K562 (cell line): ENCODE measurements around the gene LAMB1. TPM values are rescaled to one million over a fixed set of nuclear protein-coding genes. Genes with fewer than 3 reads are reported as not detected.
A peak's percentile ranks its signal among the peaks of the same experiment; 100 is the strongest.

Source experiments
- ATF7 ChIP-seq: fragments of 450-650 bp; IDR thresholded peaks from 2 replicates; pipeline ENCODE4 v1.7.1; 2014; ENCODE audit warnings: mild to moderate bottlenecking, moderate library complexity
- CTCFL ChIP-seq: IDR thresholded peaks from 2 replicates; pipeline ENCODE4 v1.6.1; 2011; ENCODE audit warnings: borderline replicate concordance, low read depth, mild to moderate bottlenecking, moderate library complexity, low read length; ENCODE audit not compliant: insufficient read depth, poor library complexity, severe bottlenecking
- DIDO1 ChIP-seq: fragments of 450-650 bp; IDR thresholded peaks from 2 replicates; pipeline ENCODE4 v1.6.1; 2016; ENCODE audit warnings: low read depth, missing biosample characterization, missing genetic modification characterization
- GABPB2 ChIP-seq: fragments of 250-450 bp; sonication (Bioruptor Pico); conservative IDR thresholded peaks from 2 replicates; pipeline ENCODE4 v1.5.1; 2021; ENCODE audit warnings: mild to moderate bottlenecking
- HNRNPH1 ChIP-seq: fragments of 200-400 bp; formaldehyde crosslinking; optimal IDR thresholded peaks from 2 replicates; pipeline ENCODE3; 2017; ENCODE audit warnings: low read depth, mild to moderate bottlenecking, low read length, moderate library complexity
- KAT2B ChIP-seq: IDR thresholded peaks from one replicate; pipeline ENCODE4 v1.6.1; 2012; ENCODE audit warnings: low read depth, mild to moderate bottlenecking, control low read depth, inconsistent platforms, low read length, moderate library complexity
- MTA2 ChIP-seq: fragments of 450-650 bp; IDR thresholded peaks from 2 replicates; pipeline ENCODE4 v1.6.1; 2016; ENCODE audit warnings: low read depth
- PHF8 ChIP-seq: fragments of 200-600 bp; sonication (generic); IDR thresholded peaks from 2 replicates; pipeline ENCODE4 v1.6.1; 2012; ENCODE audit warnings: mixed run types, mild to moderate bottlenecking, inconsistent platforms, low read length, moderate library complexity, borderline replicate concordance
- POLR2H ChIP-seq: IDR thresholded peaks from 2 replicates; pipeline ENCODE4 v1.6.1; 2016; ENCODE audit warnings: missing genetic modification characterization, low read depth, mild to moderate bottlenecking, control low read depth, missing compliant biosample characterization, moderate library complexity
- ZNF12 ChIP-seq: sonication (generic); formaldehyde crosslinking; IDR thresholded peaks from 2 replicates; pipeline ENCODE4 v1.4.0; 2020; ENCODE audit warnings: mild to moderate bottlenecking, missing genetic modification reagents
- ZNF165 ChIP-seq: fragments of 250-450 bp; sonication (Bioruptor Pico); IDR thresholded peaks from 2 replicates; pipeline ENCODE4 v1.4.0; 2020; ENCODE audit warnings: borderline replicate concordance
- ZNF316 ChIP-seq: fragments of 450-650 bp; IDR thresholded peaks from 2 replicates; pipeline ENCODE4 v1.6.1; 2016
- ZNF347 ChIP-seq: fragments of 450-650 bp; formaldehyde crosslinking; IDR thresholded peaks from 2 replicates; pipeline ENCODE4 v1.4.0; 2020; ENCODE audit warnings: low read depth, mild to moderate bottlenecking, moderate library complexity
- ZNF445 ChIP-seq: fragments of 250-450 bp; sonication (Bioruptor Pico); IDR thresholded peaks from 2 replicates; pipeline ENCODE4 v1.4.0; 2020; ENCODE audit warnings: low read depth, mild to moderate bottlenecking, moderate library complexity
- polyA plus RNA-seq, 8 experiments: library from polyadenylated mRNA; depleted of rRNA in 4 of 8; stranded (reverse) in 5 of 8; unstranded in 3 of 8; fragments of >200 nt; fragmentation: Nextera tagmentation in 2 of 8; fragmentation: Illumina TruSeq in 1 of 8; extraction: Ambion mirVana in 2 of 8; extraction: Trizol in 1 of 8; gene quantifications; 2 replicates each; pipeline versions ENCODE4 v1.2.1 to v1.2.3, GENCODE V29; 2011 to 2014; ENCODE audit warnings: inconsistent platforms in 1 of 8, missing spikeins in 1 of 8
- total RNA-seq, 7 experiments: library from RNA; depleted of rRNA in 6 of 7; stranded (reverse); fragments of >200 nt in 6 of 7; fragmentation: Illumina TruSeq in 2 of 7; extraction: Trizol in 2 of 7; gene quantifications; 2 replicates each; pipeline versions ENCODE4 v1.2.1 to v1.2.3, GENCODE V29; 2011 to 2021; ENCODE audit warnings: low replicate concordance in 1 of 7
- TF ChIP-seq, protein P1 (sequence below), 2 experiments: fragments of 450-650 bp in 1 of 2; sonication (generic) in 1 of 2; formaldehyde crosslinking in 1 of 2; IDR thresholded peaks; 2 replicates each; pipeline versions ENCODE4 v1.7.1 to v1.9.0; 2016 to 2022; ENCODE audit warnings: inconsistent platforms in 1 of 2, mild to moderate bottlenecking in 1 of 2, missing genetic modification reagents in 1 of 2

LAMB1 gene
- total and polyA plus RNA-seq, 9 of the 15 experiments (the other 6 are each of a cell fraction or from before 2014, with no cell fraction given) = 6.0 to 17.7 (median 12.3) TPM

GRCh38 chr7:107890962-107891635 is 111.9 kb downstream of the LAMB1 start, which contains the start of gene DLD (continued):
- TF ChIP-seq, protein P1, sequence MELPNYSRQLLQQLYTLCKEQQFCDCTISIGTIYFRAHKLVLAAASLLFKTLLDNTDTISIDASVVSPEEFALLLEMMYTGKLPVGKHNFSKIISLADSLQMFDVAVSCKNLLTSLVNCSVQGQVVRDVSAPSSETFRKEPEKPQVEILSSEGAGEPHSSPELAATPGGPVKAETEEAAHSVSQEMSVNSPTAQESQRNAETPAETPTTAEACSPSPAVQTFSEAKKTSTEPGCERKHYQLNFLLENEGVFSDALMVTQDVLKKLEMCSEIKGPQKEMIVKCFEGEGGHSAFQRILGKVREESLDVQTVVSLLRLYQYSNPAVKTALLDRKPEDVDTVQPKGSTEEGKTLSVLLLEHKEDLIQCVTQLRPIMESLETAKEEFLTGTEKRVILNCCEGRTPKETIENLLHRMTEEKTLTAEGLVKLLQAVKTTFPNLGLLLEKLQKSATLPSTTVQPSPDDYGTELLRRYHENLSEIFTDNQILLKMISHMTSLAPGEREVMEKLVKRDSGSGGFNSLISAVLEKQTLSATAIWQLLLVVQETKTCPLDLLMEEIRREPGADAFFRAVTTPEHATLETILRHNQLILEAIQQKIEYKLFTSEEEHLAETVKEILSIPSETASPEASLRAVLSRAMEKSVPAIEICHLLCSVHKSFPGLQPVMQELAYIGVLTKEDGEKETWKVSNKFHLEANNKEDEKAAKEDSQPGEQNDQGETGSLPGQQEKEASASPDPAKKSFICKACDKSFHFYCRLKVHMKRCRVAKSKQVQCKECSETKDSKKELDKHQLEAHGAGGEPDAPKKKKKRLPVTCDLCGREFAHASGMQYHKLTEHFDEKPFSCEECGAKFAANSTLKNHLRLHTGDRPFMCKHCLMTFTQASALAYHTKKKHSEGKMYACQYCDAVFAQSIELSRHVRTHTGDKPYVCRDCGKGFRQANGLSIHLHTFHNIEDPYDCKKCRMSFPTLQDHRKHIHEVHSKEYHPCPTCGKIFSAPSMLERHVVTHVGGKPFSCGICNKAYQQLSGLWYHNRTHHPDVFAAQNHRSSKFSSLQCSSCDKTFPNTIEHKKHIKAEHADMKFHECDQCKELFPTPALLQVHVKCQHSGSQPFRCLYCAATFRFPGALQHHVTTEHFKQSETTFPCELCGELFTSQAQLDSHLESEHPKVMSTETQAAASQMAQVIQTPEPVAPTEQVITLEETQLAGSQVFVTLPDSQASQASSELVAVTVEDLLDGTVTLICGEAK (IDR thresholded peaks at IDR 0.05) = no peak; the same call in 1 of the 2 replicates
- TF ChIP-seq, protein P1 (CRISPR knock-in tag; IDR thresholded peaks at IDR 0.05) = no peak
- TF ChIP-seq PHF8 = peak; percentile 98
- peak; percentile 92 for TF ChIP-seq POLR2H
- TF ChIP-seq ZNF445 (CRISPR knock-in tag) = no peak
- TF ChIP-seq KAT2B = no peak
- no peak for TF ChIP-seq HNRNPH1
- TF ChIP-seq ATF7 = peak; percentile 95
- TF ChIP-seq CTCFL = no peak
- TF ChIP-seq ZNF165 = no peak
- no peak for TF ChIP-seq ZNF347 (CRISPR knock-in tag)
- TF ChIP-seq ZNF12 (CRISPR knock-in tag) = no peak; the same call in 1 of the 2 replicates
- peak; percentile 78 for TF ChIP-seq DIDO1 (tag)
- TF ChIP-seq MTA2 = no peak
- 0 out of 2 replicates have a peak, but pooled peaks have one; percentile 3 for TF ChIP-seq GABPB2 (CRISPR knock-in tag)
- TF ChIP-seq ZNF316 = peak; percentile 44
